ENCODE data around the gene METRN. TPM values are rescaled to one million over a fixed set of nuclear protein-coding genes. Genes with fewer than 3 reads are reported as not detected.

The METRN gene
- total RNA-seq, 1 donor from 2014 or later, result 32.2 TPM

DNA sequence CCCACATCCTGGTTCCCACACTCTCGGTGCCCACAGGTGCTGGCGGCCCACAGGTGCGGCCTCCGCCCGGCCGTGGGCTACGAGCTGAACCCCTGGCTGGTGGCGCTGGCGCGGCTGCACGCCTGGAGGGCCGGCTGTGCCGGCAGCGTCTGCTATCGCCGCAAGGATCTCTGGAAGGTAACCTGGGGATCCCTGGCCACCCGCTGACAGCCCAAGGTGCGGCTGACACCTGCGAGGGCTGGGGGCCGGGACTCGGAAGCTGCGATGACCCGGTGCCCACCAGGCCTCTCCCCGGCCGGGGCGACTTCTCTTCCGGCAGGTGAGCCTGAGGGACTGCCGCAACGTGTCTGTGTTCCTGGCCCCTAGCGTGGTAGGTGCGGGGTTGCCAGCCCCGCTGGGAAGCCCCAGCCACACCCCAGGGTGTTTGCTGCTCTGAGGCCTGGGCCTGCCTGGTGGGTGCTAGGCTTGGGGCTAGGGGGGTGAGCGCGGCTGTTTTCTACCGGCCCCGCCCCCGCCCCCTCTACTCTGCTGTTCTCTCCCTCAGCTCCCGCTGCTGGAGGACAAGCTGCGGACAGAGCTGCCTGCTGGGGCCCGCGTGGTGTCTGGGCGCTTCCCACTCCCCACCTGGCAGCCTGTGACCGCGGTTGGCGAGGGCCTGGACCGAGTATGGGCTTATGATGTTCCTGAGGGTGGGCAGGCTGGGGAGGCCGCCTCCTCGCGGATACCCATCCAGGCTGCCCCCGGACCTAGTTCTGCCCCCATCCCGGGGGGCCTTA is 7.0 kb downstream of the METRN start:
- no peaks in the 10 kb centered on the region for H3K27me3 ChIP-seq
- peak overlapping the region; percentile 84 for H3K27ac ChIP-seq
- H3K9me3 ChIP-seq, result no peaks in the 10 kb centered on the region
- H3K4me3 ChIP-seq, result peak overlapping the region; percentile 70 to 92
- H3K4me1 ChIP-seq, result peaks cover 36% of the 10 kb centered on the region
- TF ChIP-seq POLR2A (IDR thresholded peaks at IDR 0.05), result no peak
- TF ChIP-seq, protein P1, sequence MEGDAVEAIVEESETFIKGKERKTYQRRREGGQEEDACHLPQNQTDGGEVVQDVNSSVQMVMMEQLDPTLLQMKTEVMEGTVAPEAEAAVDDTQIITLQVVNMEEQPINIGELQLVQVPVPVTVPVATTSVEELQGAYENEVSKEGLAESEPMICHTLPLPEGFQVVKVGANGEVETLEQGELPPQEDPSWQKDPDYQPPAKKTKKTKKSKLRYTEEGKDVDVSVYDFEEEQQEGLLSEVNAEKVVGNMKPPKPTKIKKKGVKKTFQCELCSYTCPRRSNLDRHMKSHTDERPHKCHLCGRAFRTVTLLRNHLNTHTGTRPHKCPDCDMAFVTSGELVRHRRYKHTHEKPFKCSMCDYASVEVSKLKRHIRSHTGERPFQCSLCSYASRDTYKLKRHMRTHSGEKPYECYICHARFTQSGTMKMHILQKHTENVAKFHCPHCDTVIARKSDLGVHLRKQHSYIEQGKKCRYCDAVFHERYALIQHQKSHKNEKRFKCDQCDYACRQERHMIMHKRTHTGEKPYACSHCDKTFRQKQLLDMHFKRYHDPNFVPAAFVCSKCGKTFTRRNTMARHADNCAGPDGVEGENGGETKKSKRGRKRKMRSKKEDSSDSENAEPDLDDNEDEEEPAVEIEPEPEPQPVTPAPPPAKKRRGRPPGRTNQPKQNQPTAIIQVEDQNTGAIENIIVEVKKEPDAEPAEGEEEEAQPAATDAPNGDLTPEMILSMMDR (IDR thresholded peaks at IDR 0.05), result no peak
- no peak for TF ChIP-seq POLR2AphosphoS5 (IDR thresholded peaks at IDR 0.05; ENCODE audit: insufficient read depth in 1 of 2, low read depth in 1 of 2)
- DNase-seq (ENCODE audit: extremely low spot score in 2 of 2), result no peak
- H3K36me3 ChIP-seq, result no peaks in the 10 kb centered on the region
- intact Hi-C loops (cut with DNase I), result loop anchor here (5.0 kb wide), 1 partner anchor 65 kb away; the partner anchor contains the start of genes CHTF18 and RPUSD1

DNA sequence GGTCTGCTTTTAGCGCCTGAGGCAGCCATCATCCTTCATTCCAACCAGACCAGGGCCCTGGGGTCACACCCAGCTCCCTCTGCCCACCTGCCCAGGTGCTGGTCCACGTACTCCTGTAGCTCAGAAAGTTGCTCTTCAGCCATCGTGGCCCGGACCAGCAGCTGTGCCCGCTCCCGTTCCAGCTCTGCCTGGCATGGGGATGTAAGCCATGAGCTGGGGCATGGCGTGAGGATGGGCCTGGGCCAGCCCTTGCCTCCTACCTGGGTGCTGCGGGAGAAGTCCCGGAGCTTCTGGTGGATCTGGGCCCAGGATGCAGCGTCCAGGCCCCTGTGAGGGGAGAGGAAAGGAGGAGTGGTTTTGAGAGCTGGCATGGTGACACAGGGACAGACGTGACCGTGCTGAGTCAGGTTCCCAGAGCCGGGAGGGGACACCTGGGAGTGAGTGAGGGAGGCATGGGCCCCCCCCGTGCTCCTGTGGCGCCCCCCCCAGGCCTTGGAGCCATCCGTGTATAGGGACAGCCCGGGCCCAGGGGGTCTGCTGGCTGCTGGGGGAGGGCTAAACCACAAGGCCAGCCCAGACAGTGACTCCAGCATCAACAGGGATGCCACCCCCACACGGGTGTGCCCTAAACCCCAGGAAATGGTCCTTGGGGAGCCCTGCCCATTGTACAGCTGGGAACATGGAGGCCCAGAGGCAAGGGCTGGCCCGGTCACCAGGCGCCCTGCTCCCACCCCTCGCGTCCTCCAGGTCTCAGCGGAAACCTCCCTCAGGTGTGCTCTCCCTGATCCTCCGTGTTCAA is 8.1 kb downstream of the METRN start:
- TF ChIP-seq POLR2A (IDR thresholded peaks at IDR 0.05) (no peak), POLR2AphosphoS5 (IDR thresholded peaks at IDR 0.05; ENCODE audit: insufficient read depth in 1 of 2, low read depth in 1 of 2) (no peak)
- TF ChIP-seq, protein P1 (IDR thresholded peaks at IDR 0.05), result no peak
- H3K4me3 ChIP-seq, result no peak overlapping the region
- DNase-seq (ENCODE audit: extremely low spot score in 2 of 2), result no peak
- H3K36me3 ChIP-seq, result no peaks in the 10 kb centered on the region
- peaks cover 47% of the 10 kb centered on the region for H3K4me1 ChIP-seq
- no peaks in the 10 kb centered on the region for H3K9me3 ChIP-seq
- intact Hi-C loops (cut with DNase I), result loop anchor here (5.0 kb wide), 1 partner anchor 64 kb away; the partner anchor contains the start of genes CHTF18 and RPUSD1
- no peak overlapping the region for H3K27ac ChIP-seq
- no peaks in the 10 kb centered on the region for H3K27me3 ChIP-seq

DNA sequence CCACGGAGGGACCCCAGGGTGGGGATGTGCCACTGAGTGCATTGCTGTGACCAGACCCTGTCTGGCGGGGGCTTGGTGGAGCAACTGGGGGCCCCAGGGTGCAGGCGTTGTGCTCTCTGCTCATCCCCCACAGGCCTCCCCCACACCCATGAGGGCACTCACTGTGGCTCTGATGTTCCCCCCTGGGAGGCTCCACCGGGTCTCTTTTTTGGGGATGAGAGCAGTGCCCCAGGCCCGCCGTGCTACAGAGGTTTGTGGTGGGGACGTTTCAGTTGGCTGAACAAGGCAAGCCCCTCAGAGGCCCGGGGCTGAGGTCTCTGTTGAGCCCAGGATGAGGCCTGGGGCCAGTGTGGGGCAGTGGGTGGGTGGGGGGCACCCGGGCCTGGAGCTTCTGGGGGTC is 8.8 kb downstream of the METRN start:
- no peaks in the 10 kb centered on the region for H3K27me3 ChIP-seq
- DNase-seq (ENCODE audit: extremely low spot score in 2 of 2), result no peak
- H3K4me1 ChIP-seq, result peaks cover 53% of the 10 kb centered on the region
- intact Hi-C loops (cut with DNase I), result loop anchor here (5.0 kb wide), 1 partner anchor 64 kb away; the partner anchor contains the start of genes CHTF18 and RPUSD1
- no peak overlapping the region for H3K4me3 ChIP-seq
- TF ChIP-seq, protein P1 (IDR thresholded peaks at IDR 0.05), result no peak
- TF ChIP-seq POLR2A (IDR thresholded peaks at IDR 0.05) (no peak), POLR2AphosphoS5 (IDR thresholded peaks at IDR 0.05; ENCODE audit: insufficient read depth in 1 of 2, low read depth in 1 of 2) (no peak)
- H3K9me3 ChIP-seq, result no peaks in the 10 kb centered on the region
- no peak overlapping the region for H3K27ac ChIP-seq
- no peaks in the 10 kb centered on the region for H3K36me3 ChIP-seq

DNA sequence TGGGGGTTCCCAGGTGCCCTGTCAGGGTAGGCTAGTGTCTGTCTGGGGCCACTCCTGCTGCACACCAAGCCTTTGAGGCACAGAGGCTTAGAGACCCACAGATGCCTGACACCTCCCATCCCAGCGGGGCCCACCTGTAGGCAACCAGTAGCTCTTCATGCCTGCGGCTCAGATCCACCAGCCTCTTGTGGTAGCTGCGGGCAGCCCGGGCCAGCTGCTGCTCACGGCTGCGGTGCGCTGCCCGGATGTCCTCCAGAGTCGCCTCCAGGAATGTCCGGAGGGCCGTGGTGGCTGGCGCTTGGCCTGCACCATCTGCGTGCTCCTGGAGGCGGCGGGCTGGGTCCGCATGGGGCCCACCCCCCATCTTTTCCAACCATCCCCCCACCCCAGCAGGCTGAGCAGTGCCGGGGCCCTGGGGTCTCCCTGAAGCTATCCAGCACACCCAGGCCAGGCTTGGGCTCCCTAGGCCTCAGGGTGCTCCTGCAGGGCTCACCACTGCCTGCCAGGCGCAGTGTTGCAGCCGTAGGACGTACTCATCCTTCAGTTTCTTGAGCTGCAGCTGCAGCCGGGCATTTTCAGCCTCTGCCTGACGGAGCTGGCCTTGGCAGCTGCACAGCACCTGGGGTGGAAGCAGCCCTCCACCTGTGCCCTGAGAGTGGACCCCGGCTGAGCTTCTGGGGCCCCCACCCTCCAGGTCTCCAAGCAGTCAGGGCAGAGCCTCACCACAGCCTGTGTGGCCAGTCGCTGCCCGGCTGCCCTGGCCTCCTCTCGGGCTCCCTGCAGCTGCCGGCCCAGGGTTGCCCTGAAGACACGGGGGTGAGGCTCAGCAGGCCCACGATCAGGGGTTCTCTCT is 9.5 kb downstream of the METRN start:
- intact Hi-C loops (cut with DNase I), result loop anchor here (5.0 kb wide), 1 partner anchor 63 kb away; the partner anchor contains the start of genes CHTF18 and RPUSD1
- H3K4me1 ChIP-seq, result peaks cover 59% of the 10 kb centered on the region
- no peaks in the 10 kb centered on the region for H3K36me3 ChIP-seq
- no peaks in the 10 kb centered on the region for H3K27me3 ChIP-seq
- H3K27ac ChIP-seq, result no peak overlapping the region
- no peak for DNase-seq (ENCODE audit: extremely low spot score in 2 of 2)
- TF ChIP-seq, protein P1 (IDR thresholded peaks at IDR 0.05), result no peak
- TF ChIP-seq POLR2AphosphoS5 (IDR thresholded peaks at IDR 0.05; ENCODE audit: insufficient read depth in 1 of 2, low read depth in 1 of 2), result no peak
- TF ChIP-seq POLR2A (IDR thresholded peaks at IDR 0.05), result no peak
- H3K4me3 ChIP-seq, result no peak overlapping the region
- no peaks in the 10 kb centered on the region for H3K9me3 ChIP-seq

Measured in vagina (tissue), 2 donors.